Keratinocyte (primary cell): ENCODE data around the gene PGAM5. TPM values are rescaled to one million over a fixed set of nuclear protein-coding genes. Genes with fewer than 3 reads are reported as not detected.

ENCODE experiments used
- DNase-seq: peaks from one replicate; pipeline ENCODE4 v3.0.0-alpha.2; 2011; ENCODE audit warnings: low read depth, missing footprints, low spot score
- FAIRE-seq: peaks from 2 replicates; lab custom pipeline; 2011; peaks lifted over from hg19 to GRCh38; lab: Jason Lieb, UNC
- H2AFZ ChIP-seq: 2 replicates; pipeline ENCODE4 v1.6.0; 2012; ENCODE audit warnings: low read length, control low read depth, inconsistent platforms; ENCODE audit not compliant: control insufficient read depth
- H3K27ac ChIP-seq: 2 replicates; pipeline ENCODE4 v1.5.1; 2011; ENCODE audit warnings: low read length; ENCODE audit not compliant: control insufficient read depth, insufficient read depth
- H3K27me3 ChIP-seq: 3 replicates; pipeline ENCODE4 v1.6.0; 2011; ENCODE audit warnings: low read length; ENCODE audit not compliant: control insufficient read depth, insufficient read depth; ENCODE audit errors: extremely low read depth
- H3K36me3 ChIP-seq, 2 experiments: 2 replicates in 1 of 2; 3 replicates in 1 of 2; pipeline ENCODE4 v1.5.1; 2011; ENCODE audit warnings: low read length in 2 of 2, mild to moderate bottlenecking in 1 of 2; ENCODE audit not compliant: control insufficient read depth in 2 of 2, insufficient read depth in 2 of 2; ENCODE audit errors: extremely low read depth in 1 of 2
- H3K4me1 ChIP-seq: 3 replicates; pipeline ENCODE4 v1.5.1; 2011; ENCODE audit warnings: low read length; ENCODE audit not compliant: control insufficient read depth, insufficient read depth; ENCODE audit errors: extremely low read depth
- H3K4me2 ChIP-seq: 3 replicates; pipeline ENCODE4 v1.6.0; 2011; ENCODE audit warnings: low read depth, low read length; ENCODE audit not compliant: control insufficient read depth, insufficient read depth; ENCODE audit errors: extremely low read depth
- H3K4me3 ChIP-seq, 3 experiments: fragments of 200-600 bp in 1 of 3; sonication (generic) in 1 of 3; 2 replicates in 2 of 3; 3 replicates in 1 of 3; pipeline ENCODE4 v1.5.1; 2011 to 2016; ENCODE audit warnings: low read length in 3 of 3, mild to moderate bottlenecking in 3 of 3, control low read depth in 2 of 3, inconsistent platforms in 1 of 3, low read depth in 1 of 3, mixed read lengths in 1 of 3, mixed run types in 1 of 3, moderate library complexity in 1 of 3; ENCODE audit not compliant: control insufficient read depth in 2 of 3, insufficient read depth in 2 of 3; ENCODE audit errors: extremely low read depth in 1 of 3
- H3K79me2 ChIP-seq: 2 replicates; pipeline ENCODE4 v1.6.0; 2012; ENCODE audit warnings: low read length; ENCODE audit not compliant: control insufficient read depth, insufficient read depth
- H3K9ac ChIP-seq: 3 replicates; pipeline ENCODE4 v1.6.0; 2011; ENCODE audit warnings: low read length; ENCODE audit not compliant: control insufficient read depth, insufficient read depth; ENCODE audit errors: extremely low read depth
- H3K9me1 ChIP-seq: 3 replicates; pipeline ENCODE4 v1.6.0; 2011; ENCODE audit warnings: low read length; ENCODE audit not compliant: control insufficient read depth, insufficient read depth; ENCODE audit errors: extremely low read depth
- H3K9me3 ChIP-seq: 2 replicates; pipeline ENCODE4 v1.5.1; 2012; ENCODE audit warnings: low read depth, low read length; ENCODE audit not compliant: control insufficient read depth
- H4K20me1 ChIP-seq: 3 replicates; pipeline ENCODE4 v1.6.0; 2011; ENCODE audit warnings: low read length; ENCODE audit not compliant: control insufficient read depth, insufficient read depth; ENCODE audit errors: extremely low read depth
- EZH2 ChIP-seq: IDR thresholded peaks from one replicate; pipeline ENCODE4 v1.6.1; 2012; ENCODE audit warnings: inconsistent platforms, mild to moderate bottlenecking, low read length, moderate library complexity
- dilution Hi-C: fragments of 300-500 bp; cut with MboI; formaldehyde crosslinking; loops from one replicate; pipeline ENCODE4 v1.7.0; 2020; ENCODE audit warnings: low sequenced_read_pairs; ENCODE audit not compliant: extremely low pct_ligation_motif_present
- polyA plus RNA-seq, 5 experiments: library from polyadenylated mRNA; depleted of rRNA in 3 of 5; stranded (reverse) in 3 of 5; stranded (forward) in 1 of 5; unstranded in 1 of 5; fragments of >200 nt; gene quantifications; 1 replicate in 1 of 5; 2 replicates in 3 of 5; 3 replicates in 1 of 5; pipeline versions ENCODE4 v1.2.1 to v1.2.3, GENCODE V29; 2011 to 2012; ENCODE audit warnings: missing spikeins in 2 of 5, low read depth in 1 of 5, low replicate concordance in 1 of 5
- TF ChIP-seq, protein P1 (sequence below), 3 experiments: IDR thresholded peaks in 1 of 3; conservative IDR thresholded peaks in 1 of 3; optimal IDR thresholded peaks in 1 of 3; 2 replicates in 2 of 3; 3 replicates in 1 of 3; pipeline versions ENCODE3 to v1.5.1; 2011; ENCODE audit warnings: low read length in 3 of 3, mild to moderate bottlenecking in 3 of 3, moderate library complexity in 2 of 3, control low read depth in 1 of 3, inconsistent platforms in 1 of 3; ENCODE audit not compliant: insufficient read depth in 2 of 3; ENCODE audit errors: extremely low read depth in 1 of 3

The PGAM5 gene
- polyA plus RNA-seq, 1 donor (not counting 4 experiments of a cell fraction or from before 2014, with no cell fraction given) = 31.5 TPM

DNA sequence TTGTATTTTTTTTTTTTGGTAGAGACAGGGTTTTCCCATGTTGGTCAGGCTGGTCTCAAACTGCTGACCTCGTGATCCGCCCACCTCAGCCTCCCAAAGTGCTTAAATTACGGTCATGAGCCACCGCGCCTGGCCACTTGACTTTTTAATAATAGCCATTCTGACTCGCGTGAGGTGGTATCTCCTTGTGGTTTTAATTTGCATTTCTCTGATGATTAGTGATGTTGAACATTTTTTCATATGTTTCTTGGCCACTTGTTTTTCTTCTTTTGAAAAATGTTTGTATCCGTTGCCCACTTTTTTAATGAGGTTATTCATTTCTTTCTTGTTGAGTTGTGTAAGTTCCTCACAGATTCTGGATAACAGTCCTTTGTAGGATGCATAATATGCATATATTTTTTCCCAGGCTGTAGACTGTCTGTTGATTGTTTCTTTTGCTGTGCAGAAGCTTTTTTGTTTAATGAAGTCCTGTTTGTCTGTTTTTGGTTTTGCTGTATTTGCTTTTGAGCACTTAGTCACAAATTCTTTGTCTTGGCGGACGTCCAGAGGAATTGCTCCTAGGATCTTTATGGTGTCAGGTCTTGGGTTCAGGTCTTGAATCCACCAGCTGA, 10.3 kb upstream of the PGAM5 start:
- Histone ChIP-seq H3K4me1 (peaks cover 1% of the 10 kb centered on the region), H2AFZ (no peak overlapping the region), H3K9me1 (no peaks in the 10 kb centered on the region), H3K36me3 (peaks cover 1 to 11% of the 10 kb centered on the region in 2 experiments), H3K4me2 (no peak overlapping the region), H3K9ac (no peak overlapping the region), H4K20me1 (no peaks in the 10 kb centered on the region), H3K9me3 (no peaks in the 10 kb centered on the region), H3K79me2 (no peaks in the 10 kb centered on the region), H3K4me3 (no peak overlapping the region), H3K27me3 (no peaks in the 10 kb centered on the region), H3K27ac (no peak overlapping the region)
- DNase-seq = no peak
- TF ChIP-seq EZH2 = no peak
- TF ChIP-seq, protein P1, sequence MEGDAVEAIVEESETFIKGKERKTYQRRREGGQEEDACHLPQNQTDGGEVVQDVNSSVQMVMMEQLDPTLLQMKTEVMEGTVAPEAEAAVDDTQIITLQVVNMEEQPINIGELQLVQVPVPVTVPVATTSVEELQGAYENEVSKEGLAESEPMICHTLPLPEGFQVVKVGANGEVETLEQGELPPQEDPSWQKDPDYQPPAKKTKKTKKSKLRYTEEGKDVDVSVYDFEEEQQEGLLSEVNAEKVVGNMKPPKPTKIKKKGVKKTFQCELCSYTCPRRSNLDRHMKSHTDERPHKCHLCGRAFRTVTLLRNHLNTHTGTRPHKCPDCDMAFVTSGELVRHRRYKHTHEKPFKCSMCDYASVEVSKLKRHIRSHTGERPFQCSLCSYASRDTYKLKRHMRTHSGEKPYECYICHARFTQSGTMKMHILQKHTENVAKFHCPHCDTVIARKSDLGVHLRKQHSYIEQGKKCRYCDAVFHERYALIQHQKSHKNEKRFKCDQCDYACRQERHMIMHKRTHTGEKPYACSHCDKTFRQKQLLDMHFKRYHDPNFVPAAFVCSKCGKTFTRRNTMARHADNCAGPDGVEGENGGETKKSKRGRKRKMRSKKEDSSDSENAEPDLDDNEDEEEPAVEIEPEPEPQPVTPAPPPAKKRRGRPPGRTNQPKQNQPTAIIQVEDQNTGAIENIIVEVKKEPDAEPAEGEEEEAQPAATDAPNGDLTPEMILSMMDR (optimal IDR thresholded peaks at IDR 0.05 in 1 of 3, IDR thresholded peaks at IDR 0.05 in 1 of 3, conservative IDR thresholded peaks at IDR 0.05 in 1 of 3; ENCODE audit: extremely low read depth in 1 of 3, insufficient read depth in 2 of 3, low read length in 3 of 3) = no peak
- FAIRE-seq = no peak
- dilution Hi-C loops = no loop called here

DNA sequence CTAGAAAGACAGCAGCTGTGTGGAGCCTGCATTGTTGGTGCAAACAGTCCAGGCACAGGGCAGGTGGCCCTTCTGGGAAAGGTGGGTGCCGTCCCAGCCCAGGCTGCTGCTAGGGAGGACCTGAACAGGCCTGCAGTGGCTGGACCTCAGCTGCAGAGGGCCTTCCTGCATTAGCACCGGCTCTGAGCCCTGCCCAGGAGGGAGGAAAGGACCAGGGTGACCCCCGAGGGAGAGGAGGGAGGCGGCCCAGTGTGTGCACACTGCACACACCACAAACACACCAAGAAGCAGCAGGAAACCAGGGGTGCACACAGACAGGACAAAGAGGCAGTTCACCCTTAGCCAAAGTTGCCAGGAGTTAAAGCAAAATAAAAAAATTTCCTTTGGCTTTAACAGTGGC, 8.0 kb upstream of the PGAM5 start:
- no peak for FAIRE-seq
- Histone ChIP-seq H3K9me3 (no peaks in the 10 kb centered on the region), H3K27ac (no peak overlapping the region), H3K27me3 (no peaks in the 10 kb centered on the region), H3K4me2 (no peak overlapping the region), H3K36me3 (peaks cover 0 to 11% of the 10 kb centered on the region in 2 experiments), H3K79me2 (no peaks in the 10 kb centered on the region), H3K4me3 (no peak overlapping the region), H2AFZ (no peak overlapping the region), H3K9ac (no peak overlapping the region), H3K4me1 (no peaks in the 10 kb centered on the region), H3K9me1 (no peaks in the 10 kb centered on the region), H4K20me1 (no peaks in the 10 kb centered on the region)
- TF ChIP-seq EZH2 = no peak
- TF ChIP-seq, protein P1 (optimal IDR thresholded peaks at IDR 0.05 in 1 of 3, IDR thresholded peaks at IDR 0.05 in 1 of 3, conservative IDR thresholded peaks at IDR 0.05 in 1 of 3; ENCODE audit: extremely low read depth in 1 of 3, insufficient read depth in 2 of 3, low read length in 3 of 3) = no peak
- no peak for DNase-seq
- dilution Hi-C loops = no loop called here
